Endothelial cell (in vitro differentiated cells): ENCODE measurements around the gene KLHL36. TPM values are rescaled to one million over a fixed set of nuclear protein-coding genes. Genes with fewer than 3 reads are reported as not detected.

Experiments
- DNase-seq: peaks from one replicate; pipeline ENCODE4 v3.0.0; 2021; ENCODE audit warnings: low spot score
- H3K27ac Mint-ChIP-seq: one replicate; pipeline ENCODE4 v1.8.0; 2021; ENCODE audit warnings: mixed read lengths, inconsistent platforms; ENCODE audit not compliant: unreplicated experiment
- H3K27me3 Mint-ChIP-seq: one replicate; pipeline ENCODE4 v1.8.0; 2021; ENCODE audit warnings: mild to moderate bottlenecking, moderate library complexity, mixed read lengths, inconsistent platforms; ENCODE audit not compliant: unreplicated experiment
- H3K36me3 Mint-ChIP-seq: one replicate; pipeline ENCODE4 v1.8.0; 2021; ENCODE audit warnings: mild to moderate bottlenecking, low read depth, mixed read lengths, inconsistent platforms; ENCODE audit not compliant: unreplicated experiment
- H3K4me1 Mint-ChIP-seq: one replicate; pipeline ENCODE4 v1.8.0; 2021; ENCODE audit warnings: mild to moderate bottlenecking, mixed read lengths, inconsistent platforms; ENCODE audit not compliant: unreplicated experiment
- H3K4me3 Mint-ChIP-seq: one replicate; pipeline ENCODE4 v1.8.0; 2021; ENCODE audit warnings: mild to moderate bottlenecking, mixed read lengths, inconsistent platforms; ENCODE audit not compliant: unreplicated experiment
- H3K9me3 Mint-ChIP-seq: one replicate; pipeline ENCODE4 v1.8.0; 2021; ENCODE audit warnings: mixed read lengths, inconsistent platforms; ENCODE audit not compliant: unreplicated experiment
- CTCF ChIP-seq: fragments of 200-600 bp; sonication (generic); IDR thresholded peaks from one replicate; pipeline ENCODE4 v1.5.0; 2021; ENCODE audit warnings: antibody characterized with exemption; ENCODE audit not compliant: unreplicated experiment
- total RNA-seq: library from RNA; stranded (reverse); fragmentation: NEBNext Ultra II Directional; extraction: Animal tissue kit (Norgen Biotek cat#: 25700); gene quantifications from one replicate; pipeline ENCODE4 v1.2.1, GENCODE V29; 2021; ENCODE audit not compliant: unreplicated experiment

KLHL36 gene
- total RNA-seq, 1 donor from 2014 or later, result 40.8 TPM

GRCh38 chr16:84649511-84649861, 1.2 kb downstream of the KLHL36 start:
- Mint-ChIP-seq H3K27ac (peak overlapping the region; percentile 18), H3K36me3 (peaks cover 20% of the 10 kb centered on the region), H3K4me1 (peaks cover 6% of the 10 kb centered on the region), H3K9me3 (no peaks in the 10 kb centered on the region), H3K4me3 (peak overlapping the region; percentile 89), H3K27me3 (peaks cover 9% of the 10 kb centered on the region)
- no peak for DNase-seq
- no peak for TF ChIP-seq CTCF

- no peak for DNase-seq
- Mint-ChIP-seq H3K36me3 (peaks cover 20% of the 10 kb centered on the region), H3K4me3 (peak overlapping the region; percentile 82), H3K9me3 (no peaks in the 10 kb centered on the region), H3K4me1 (peaks cover 6% of the 10 kb centered on the region), H3K27ac (peak overlapping the region; percentile 44), H3K27me3 (peaks cover 9% of the 10 kb centered on the region)
- TF ChIP-seq CTCF, result no peak
These were observed 2.0 kb downstream of the KLHL36 start for GRCh38 chr16:84650062-84650991.

GRCh38 chr16:84652566-84652965, 4.3 kb downstream of the KLHL36 start:
- H3K4me1 Mint-ChIP-seq, result peaks cover 6% of the 10 kb centered on the region
- no peak for TF ChIP-seq CTCF
- no peak overlapping the region for H3K27ac Mint-ChIP-seq
- peaks cover 9% of the 10 kb centered on the region for H3K27me3 Mint-ChIP-seq
- peaks cover 24% of the 10 kb centered on the region for H3K36me3 Mint-ChIP-seq
- H3K4me3 Mint-ChIP-seq, result no peak overlapping the region
- DNase-seq, result no peak
- no peaks in the 10 kb centered on the region for H3K9me3 Mint-ChIP-seq

DNA sequence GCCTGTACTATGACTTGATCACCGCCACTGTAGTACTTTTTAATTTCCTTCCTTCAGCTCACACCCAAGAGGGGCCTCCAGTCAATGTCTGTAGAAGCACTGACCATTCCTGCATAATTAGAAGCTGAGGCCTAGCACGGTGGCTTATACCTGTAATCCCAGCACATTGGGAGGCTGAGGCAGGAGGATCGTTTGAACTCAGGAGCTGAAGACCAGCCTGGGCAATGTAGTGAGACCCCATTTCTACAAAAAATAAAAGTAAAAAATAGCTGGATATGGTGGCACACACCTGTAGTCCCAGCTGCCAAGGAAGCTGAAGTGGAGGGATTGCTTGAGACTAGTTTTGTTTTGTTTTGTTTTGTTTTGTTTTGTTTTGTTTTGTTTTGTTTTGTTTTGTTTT, 5.9 kb downstream of the KLHL36 start:
- Mint-ChIP-seq H3K9me3 (no peaks in the 10 kb centered on the region), H3K27ac (no peak overlapping the region), H3K27me3 (peaks cover 5% of the 10 kb centered on the region), H3K36me3 (peaks cover 32% of the 10 kb centered on the region), H3K4me3 (no peak overlapping the region), H3K4me1 (peaks cover 3% of the 10 kb centered on the region)
- no peak for TF ChIP-seq CTCF
- DNase-seq, result no peak

DNA sequence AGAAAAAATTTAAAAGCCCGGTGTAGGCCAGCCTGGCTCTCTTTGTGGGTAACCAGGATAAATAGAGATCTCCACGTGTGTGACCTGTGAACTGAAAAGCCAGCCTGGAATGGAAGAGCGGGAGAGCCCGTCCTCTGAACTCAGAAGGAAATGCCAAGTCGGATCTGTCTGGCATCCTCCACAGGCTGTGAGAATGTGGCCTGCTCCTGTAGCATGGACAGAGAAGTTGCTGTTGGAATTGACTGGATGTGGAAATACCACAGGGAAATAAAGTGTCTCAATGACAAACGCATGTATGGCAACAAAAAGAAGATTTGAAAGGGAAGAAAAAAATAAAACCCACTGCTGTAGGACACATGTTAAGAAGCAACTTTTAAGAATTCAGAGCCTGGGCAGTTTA, 6.7 kb downstream of the KLHL36 start:
- TF ChIP-seq CTCF, result no peak
- peaks cover 3% of the 10 kb centered on the region for H3K4me1 Mint-ChIP-seq
- no peak overlapping the region for H3K4me3 Mint-ChIP-seq
- DNase-seq, result no peak
- H3K27me3 Mint-ChIP-seq, result peaks cover 4% of the 10 kb centered on the region
- H3K27ac Mint-ChIP-seq, result peak overlapping the region; percentile 57
- H3K36me3 Mint-ChIP-seq, result peaks cover 35% of the 10 kb centered on the region
- H3K9me3 Mint-ChIP-seq, result no peaks in the 10 kb centered on the region
